Mesenchymal stem cell (in vitro differentiated cells and primary cell): ENCODE data around the gene SNAP25.

Experiments
- DNase-seq: peaks from one replicate; pipeline ENCODE4 v3.0.0-alpha.2; 2013
- H2AFZ ChIP-seq: one replicate; pipeline ENCODE4 v1.6.1; 2013; ENCODE audit warnings: low read depth, mild to moderate bottlenecking, control low read depth, inconsistent platforms, low read length, moderate library complexity
- H2AK5ac ChIP-seq: 2 replicates; pipeline ENCODE4 v1.6.1; 2013; ENCODE audit warnings: low read length, moderate library complexity, mild to moderate bottlenecking, inconsistent platforms; ENCODE audit not compliant: severe bottlenecking
- H2BK120ac ChIP-seq: one replicate; pipeline ENCODE4 v1.6.1; 2013; ENCODE audit warnings: low read depth, mild to moderate bottlenecking, inconsistent platforms, low read length, moderate library complexity
- H2BK12ac ChIP-seq, 2 experiments: one replicate each; pipeline ENCODE4 v1.6.1; 2013; ENCODE audit warnings: inconsistent platforms in 2 of 2, low read length in 2 of 2, mild to moderate bottlenecking in 2 of 2, moderate library complexity in 2 of 2, control low read depth in 1 of 2
- H2BK15ac ChIP-seq: one replicate; pipeline ENCODE4 v1.6.1; 2013; ENCODE audit warnings: mild to moderate bottlenecking, low read depth, inconsistent platforms; ENCODE audit not compliant: poor library complexity, severe bottlenecking
- H2BK5ac ChIP-seq: 2 replicates; pipeline ENCODE4 v1.6.1; 2013; ENCODE audit warnings: low read depth, mild to moderate bottlenecking, low read length, control low read depth, inconsistent platforms; ENCODE audit not compliant: poor library complexity, severe bottlenecking
- H3K14ac ChIP-seq, 2 experiments: one replicate each; pipeline ENCODE4 v1.6.1; 2013; ENCODE audit warnings: inconsistent platforms in 2 of 2, low read length in 2 of 2, control low read depth in 1 of 2, mild to moderate bottlenecking in 1 of 2, moderate library complexity in 1 of 2
- H3K18ac ChIP-seq, 2 experiments: one replicate each; pipeline ENCODE4 v1.6.1; 2013; ENCODE audit warnings: inconsistent platforms in 2 of 2, low read length in 2 of 2, control low read depth in 1 of 2, low read depth in 1 of 2, mild to moderate bottlenecking in 1 of 2
- H3K23ac ChIP-seq, 2 experiments: one replicate each; pipeline ENCODE4 v1.6.1; 2013; ENCODE audit warnings: inconsistent platforms in 2 of 2, low read length in 2 of 2, mild to moderate bottlenecking in 2 of 2, moderate library complexity in 2 of 2, control low read depth in 1 of 2
- H3K27ac ChIP-seq: 2 replicates; pipeline ENCODE4 v1.5.1; 2013; ENCODE audit warnings: mild to moderate bottlenecking, moderate library complexity, low read length, control low read depth, inconsistent platforms; ENCODE audit not compliant: poor library complexity, severe bottlenecking
- H3K27me3 ChIP-seq, 2 experiments: 2 replicates each; pipeline versions ENCODE4 v1.6.1 to v1.7.0; 2013; ENCODE audit warnings: low read length in 2 of 2, mild to moderate bottlenecking in 2 of 2, moderate library complexity in 2 of 2, control low read depth in 1 of 2, inconsistent platforms in 1 of 2; ENCODE audit not compliant: control insufficient read depth in 1 of 2, insufficient read depth in 1 of 2
- H3K36me3 ChIP-seq, 2 experiments: 2 replicates each; pipeline versions ENCODE4 v1.6.1 to v1.7.0; 2013; ENCODE audit warnings: low read length in 2 of 2, control low read depth in 1 of 2, inconsistent platforms in 1 of 2, low read depth in 1 of 2, mild to moderate bottlenecking in 1 of 2; ENCODE audit not compliant: insufficient read depth in 2 of 2, control insufficient read depth in 1 of 2
- H3K4ac ChIP-seq, 2 experiments: one replicate each; pipeline ENCODE4 v1.6.1; 2013; ENCODE audit warnings: inconsistent platforms in 2 of 2, low read length in 2 of 2, mild to moderate bottlenecking in 2 of 2, moderate library complexity in 2 of 2, control low read depth in 1 of 2, low read depth in 1 of 2
- H3K4me1 ChIP-seq: 2 replicates; pipeline ENCODE4 v1.6.1; 2013; ENCODE audit warnings: low read depth, low read length, control low read depth; ENCODE audit not compliant: control insufficient read depth, insufficient read depth
- H3K4me2 ChIP-seq: 2 replicates; pipeline ENCODE4 v1.6.1; 2013; ENCODE audit warnings: low read length, mild to moderate bottlenecking, inconsistent platforms; ENCODE audit not compliant: poor library complexity, severe bottlenecking
- H3K4me3 ChIP-seq, 2 experiments: 2 replicates each; pipeline versions ENCODE4 v1.5.1 to v1.7.0; 2013; ENCODE audit warnings: low read length in 2 of 2, mild to moderate bottlenecking in 2 of 2, control low read depth in 1 of 2, low read depth in 1 of 2; ENCODE audit not compliant: insufficient read depth in 1 of 2
- H3K79me1 ChIP-seq: replicated peaks from 2 replicates; pipeline ENCODE4 v1.6.1; 2013; ENCODE audit warnings: mild to moderate bottlenecking, control low read depth, low read length, inconsistent platforms; ENCODE audit not compliant: poor library complexity, severe bottlenecking
- H3K9ac ChIP-seq: 2 replicates; pipeline ENCODE4 v1.7.0; 2013; ENCODE audit warnings: mild to moderate bottlenecking, low read length, moderate library complexity
- H3K9me3 ChIP-seq: 2 replicates; pipeline ENCODE4 v1.7.0; 2013; ENCODE audit warnings: mild to moderate bottlenecking, low read length; ENCODE audit not compliant: control insufficient read depth
- H4K8ac ChIP-seq: one replicate; pipeline ENCODE4 v1.6.1; 2013; ENCODE audit warnings: inconsistent platforms, mild to moderate bottlenecking, low read length, moderate library complexity
- H4K91ac ChIP-seq: one replicate; pipeline ENCODE4 v1.6.1; 2013; ENCODE audit warnings: mild to moderate bottlenecking, low read length, inconsistent platforms
- WGBS: methylation state at CpG from one replicate; pipeline ENCODE4 v1.1.7; 2013; ENCODE audit warnings: mixed read lengths; 5-methylcytosine and 5-hydroxymethylcytosine counted together

SNAP25 gene

DNA sequence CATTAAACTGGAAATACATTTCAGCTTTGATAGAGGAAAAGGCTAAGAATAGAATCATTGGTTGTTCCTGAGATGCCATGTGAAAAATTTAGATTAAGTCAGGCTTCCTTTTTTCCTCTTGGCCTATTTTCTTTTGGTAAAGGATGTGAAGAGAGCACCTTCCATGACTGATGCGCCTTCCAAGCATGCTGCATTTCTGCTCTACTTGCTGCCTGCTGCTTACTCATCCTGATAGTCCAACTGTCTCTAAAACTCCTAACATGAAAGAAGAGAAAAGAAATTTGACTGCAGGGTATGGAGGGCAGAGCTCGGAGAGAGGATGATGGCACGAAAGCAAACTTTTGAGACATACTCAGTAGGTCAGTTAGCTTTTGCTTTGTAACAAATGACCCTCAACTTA is 28.8 kb downstream of the SNAP25 start:
- 100% methylated on average over 1 of the region's 3 CpGs for WGBS
- Histone ChIP-seq H3K4me2 (no peak overlapping the region), H3K23ac (no peak overlapping the region), H3K4me1 (no peaks in the 10 kb centered on the region), H2BK5ac (no peak overlapping the region), H2BK12ac (no peak overlapping the region), H3K4ac (no peak overlapping the region), H2BK15ac (no peak overlapping the region), H3K14ac (no peak overlapping the region), H2AK5ac (no peak overlapping the region), H2AFZ (no peak overlapping the region), H3K18ac (no peak overlapping the region), H3K79me1 (no peaks in the 10 kb centered on the region), H3K27me3 (peaks cover 0 to 12% of the 10 kb centered on the region in 2 experiments), H2BK120ac (no peak overlapping the region), H3K27ac (no peak overlapping the region), H4K8ac (no peak overlapping the region), H3K9me3 (no peaks in the 10 kb centered on the region), H3K36me3 (no peaks in the 10 kb centered on the region), H4K91ac (no peak overlapping the region), H3K4me3 (no peak overlapping the region), H3K9ac (no peak overlapping the region)
- no peak for DNase-seq

DNA sequence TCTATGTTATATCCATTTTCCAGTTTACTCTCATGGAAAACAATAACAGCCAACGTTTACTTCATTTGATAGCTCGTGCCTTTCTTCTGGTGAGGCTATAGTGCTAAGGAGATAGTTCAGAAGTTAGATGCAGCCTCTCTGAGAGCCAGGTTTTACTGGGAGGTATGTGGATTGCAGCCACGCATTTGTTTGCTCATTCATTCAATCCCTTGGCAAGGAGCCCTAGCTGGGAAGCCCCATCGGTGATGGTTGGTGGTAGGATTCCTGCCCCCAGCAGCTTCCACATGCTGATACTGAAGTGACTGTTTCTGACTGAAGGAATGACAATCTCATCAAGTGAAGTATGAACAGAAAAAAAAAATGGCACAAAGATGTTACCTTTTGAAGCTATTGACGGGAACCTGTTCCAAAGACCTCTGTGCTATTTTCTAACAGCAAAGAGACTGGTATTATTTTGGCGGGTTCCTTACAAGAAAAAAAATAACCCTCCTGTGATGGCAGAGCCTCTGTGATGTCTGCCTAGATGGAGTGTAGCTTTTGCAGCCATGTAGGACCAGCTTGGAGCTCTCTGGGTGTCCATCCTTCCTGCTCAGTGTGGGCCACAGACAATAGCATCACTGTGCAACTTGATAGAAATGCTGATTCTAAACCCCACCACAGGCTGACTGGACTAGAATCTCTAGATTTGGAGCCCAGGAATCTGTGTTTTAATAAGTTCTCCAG is 30.6 kb downstream of the SNAP25 start:
- WGBS: 74% methylated on average over 6 of the region's 6 CpGs
- Histone ChIP-seq H2AK5ac (no peak overlapping the region), H3K27me3 (peaks cover 0 to 8% of the 10 kb centered on the region in 2 experiments), H3K4me1 (no peaks in the 10 kb centered on the region), H3K79me1 (no peaks in the 10 kb centered on the region), H3K14ac (no peak overlapping the region), H3K4me3 (no peak overlapping the region), H3K23ac (peak overlapping the region in 1 of 2 experiments; percentile 40), H2BK120ac (no peak overlapping the region), H2BK15ac (no peak overlapping the region), H4K8ac (no peak overlapping the region), H2BK12ac (no peak overlapping the region), H3K4ac (no peak overlapping the region), H2AFZ (no peak overlapping the region), H4K91ac (no peak overlapping the region), H3K36me3 (no peaks in the 10 kb centered on the region), H3K9me3 (no peaks in the 10 kb centered on the region), H3K18ac (no peak overlapping the region), H3K4me2 (no peak overlapping the region), H3K27ac (no peak overlapping the region), H2BK5ac (no peak overlapping the region), H3K9ac (no peak overlapping the region)
- no peak for DNase-seq

DNA sequence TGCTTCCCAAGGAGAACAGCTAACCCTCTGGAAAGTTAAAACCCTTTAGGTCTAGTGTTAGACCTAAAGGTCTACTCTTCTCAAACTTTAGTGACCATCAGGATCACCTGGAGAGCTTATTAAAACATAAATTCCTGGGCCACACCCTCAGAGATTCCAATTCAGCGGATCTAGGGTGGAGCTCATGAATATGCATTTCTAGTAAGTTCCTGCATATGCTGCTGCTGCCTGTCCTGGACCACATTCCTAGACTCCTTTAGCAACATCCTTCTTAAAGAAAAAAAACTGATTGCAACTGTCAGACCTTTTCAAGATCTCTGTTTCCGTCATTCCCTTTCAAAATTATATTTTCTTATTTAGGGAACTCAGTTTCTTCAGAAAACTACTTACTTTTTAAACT is 31.2 kb downstream of the SNAP25 start:
- H2BK15ac ChIP-seq: no peak overlapping the region
- H2AK5ac ChIP-seq: no peak overlapping the region
- no peaks in the 10 kb centered on the region for H3K79me1 ChIP-seq
- H3K9ac ChIP-seq: no peak overlapping the region
- no peak overlapping the region for H2BK12ac ChIP-seq
- H4K8ac ChIP-seq: no peak overlapping the region
- H3K27ac ChIP-seq: no peak overlapping the region
- no peak overlapping the region for H2BK5ac ChIP-seq
- H3K18ac ChIP-seq: no peak overlapping the region
- no peak overlapping the region for H3K14ac ChIP-seq
- no peak for DNase-seq
- H3K36me3 ChIP-seq: no peaks in the 10 kb centered on the region
- no peak overlapping the region for H3K4ac ChIP-seq
- H3K23ac ChIP-seq: no peak overlapping the region
- no peaks in the 10 kb centered on the region for H3K4me1 ChIP-seq
- H4K91ac ChIP-seq: no peak overlapping the region
- H3K9me3 ChIP-seq: no peaks in the 10 kb centered on the region
- no peak overlapping the region for H3K4me2 ChIP-seq
- H3K27me3 ChIP-seq: peaks cover 0 to 12% of the 10 kb centered on the region in 2 experiments
- WGBS: 92% methylated on average over 2 of the region's 2 CpGs
- H2BK120ac ChIP-seq: no peak overlapping the region
- no peak overlapping the region for H2AFZ ChIP-seq
- no peak overlapping the region for H3K4me3 ChIP-seq

DNA sequence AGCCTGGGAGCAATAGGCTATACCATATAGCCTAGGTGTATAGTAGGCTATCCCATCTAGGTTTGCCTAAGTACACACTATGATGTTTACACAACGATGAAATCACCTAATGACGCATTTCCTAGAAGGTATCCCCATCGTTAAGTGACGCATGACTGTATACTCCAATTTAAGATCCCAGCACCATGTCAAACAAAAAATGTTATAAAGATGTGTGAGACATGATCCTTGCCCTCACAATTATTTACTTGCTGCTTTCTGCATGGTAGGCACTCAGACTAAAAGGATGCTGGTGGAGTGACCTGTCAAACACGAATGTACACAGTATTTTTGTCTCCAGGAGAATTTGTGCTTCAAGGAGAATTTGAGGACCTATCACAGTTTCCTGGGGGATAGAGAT is 32.3 kb downstream of the SNAP25 start:
- Histone ChIP-seq H3K9ac (no peak overlapping the region), H4K8ac (no peak overlapping the region), H3K14ac (no peak overlapping the region), H3K79me1 (no peaks in the 10 kb centered on the region), H3K27me3 (peaks cover 0 to 8% of the 10 kb centered on the region in 2 experiments), H3K4me3 (no peak overlapping the region), H3K4me1 (no peaks in the 10 kb centered on the region), H3K23ac (no peak overlapping the region), H4K91ac (no peak overlapping the region), H2BK5ac (no peak overlapping the region), H2BK120ac (no peak overlapping the region), H3K4ac (no peak overlapping the region), H2BK15ac (no peak overlapping the region), H3K9me3 (no peaks in the 10 kb centered on the region), H2AK5ac (no peak overlapping the region), H2AFZ (no peak overlapping the region), H3K36me3 (no peaks in the 10 kb centered on the region), H2BK12ac (no peak overlapping the region), H3K4me2 (no peak overlapping the region), H3K18ac (no peak overlapping the region), H3K27ac (no peak overlapping the region)
- DNase-seq: no peak
- 95% methylated on average over 4 of the region's 5 CpGs for WGBS
